HG02973 (cell line): ENCODE data around the gene TXNDC17.
"Not testable (repeated sequence)": the region's sequence is repeated elsewhere in the genome, so short reads cannot be mapped to it uniquely, and the experiment has no call there.

ENCODE experiments used
- ATAC-seq: cut with Tn5 transposase; IDR thresholded peaks from one replicate; pipeline ENCODE4 v1.9.1; 2021; ENCODE audit warnings: moderate library complexity; ENCODE audit not compliant: unreplicated experiment

Gene TXNDC17

DNA sequence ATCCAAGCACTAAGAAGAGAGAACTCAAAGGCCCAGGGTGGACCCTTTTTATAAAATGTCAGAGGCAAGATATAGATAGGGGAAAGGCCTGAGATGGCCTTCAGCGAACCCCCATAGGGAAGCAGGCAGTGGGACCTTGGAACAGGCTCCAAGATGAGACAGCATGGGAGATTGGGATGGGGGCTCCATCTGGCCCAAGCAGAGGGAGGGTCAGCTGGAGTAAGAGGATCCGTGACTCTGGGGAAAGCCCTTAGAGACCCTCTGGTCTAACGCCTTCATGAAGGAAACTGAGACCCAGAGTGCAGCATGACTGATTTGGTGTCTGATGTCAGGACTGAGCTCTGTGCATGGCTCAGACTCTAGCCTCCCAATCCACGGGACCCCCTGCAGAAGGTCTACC is 41.5 kb downstream of the TXNDC17 start:
- ATAC-seq: no peak

- ATAC-seq: no peak
Measured at GRCh38 chr17:6683081-6683684, 42.3 kb downstream of the TXNDC17 start.

DNA sequence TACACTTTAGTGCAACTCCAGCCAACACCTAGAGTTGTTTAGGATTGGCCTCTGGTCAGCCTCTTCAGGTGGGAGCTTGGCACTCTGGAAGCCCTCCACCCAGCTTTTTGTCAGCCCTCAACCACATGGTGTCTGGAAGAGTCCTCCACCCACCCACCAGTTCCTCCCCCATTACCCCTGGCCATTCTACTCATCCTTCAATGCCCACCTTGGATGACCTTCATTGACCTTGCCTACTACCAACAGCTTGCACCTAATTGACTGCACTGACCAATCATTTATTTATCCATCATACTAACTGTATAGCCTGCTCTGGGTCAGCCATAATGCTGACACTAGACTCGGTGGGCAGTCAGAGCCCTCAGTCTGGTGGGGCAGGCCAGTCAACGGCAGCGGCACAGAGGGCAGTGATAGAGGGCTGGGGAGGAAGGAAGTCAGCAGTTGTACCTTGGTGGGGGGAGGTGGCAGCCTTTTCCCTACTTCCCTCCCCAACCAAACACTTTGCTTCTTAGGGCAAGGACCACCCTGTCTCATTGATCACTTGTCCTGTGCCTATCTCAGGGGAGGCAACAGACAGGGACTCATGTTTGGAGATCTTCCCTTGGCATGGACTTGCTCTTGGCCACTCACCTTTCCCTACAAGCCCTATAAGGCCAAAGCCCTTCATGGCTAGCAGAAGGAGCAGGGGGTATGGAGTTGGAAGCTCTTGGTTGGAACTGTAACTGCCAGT is 43.0 kb downstream of the TXNDC17 start:
- ATAC-seq: no peak

DNA sequence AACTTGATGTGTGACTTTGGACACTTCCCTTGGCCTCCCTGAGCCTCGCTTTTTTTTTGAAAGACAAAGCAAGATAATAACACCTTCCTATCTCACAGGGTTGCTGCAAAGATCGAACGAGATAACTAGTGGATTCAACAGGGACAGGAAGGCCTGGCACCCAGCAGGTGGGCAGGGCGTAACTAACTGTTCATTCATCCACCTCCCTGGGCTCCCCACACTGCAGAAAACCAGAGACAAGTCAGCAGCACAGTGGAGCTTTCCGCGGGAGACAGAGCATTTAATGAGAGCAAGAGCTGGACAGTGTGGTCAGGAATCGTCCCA is 43.6 kb downstream of the TXNDC17 start:
- no peak for ATAC-seq

GRCh38 chr17:6684881-6685767 is 44.3 kb downstream of the TXNDC17 start:
- ATAC-seq: no peak

- ATAC-seq: no peak
Measured at GRCh38 chr17:6686026-6686425, 45.2 kb downstream of the TXNDC17 start.

DNA sequence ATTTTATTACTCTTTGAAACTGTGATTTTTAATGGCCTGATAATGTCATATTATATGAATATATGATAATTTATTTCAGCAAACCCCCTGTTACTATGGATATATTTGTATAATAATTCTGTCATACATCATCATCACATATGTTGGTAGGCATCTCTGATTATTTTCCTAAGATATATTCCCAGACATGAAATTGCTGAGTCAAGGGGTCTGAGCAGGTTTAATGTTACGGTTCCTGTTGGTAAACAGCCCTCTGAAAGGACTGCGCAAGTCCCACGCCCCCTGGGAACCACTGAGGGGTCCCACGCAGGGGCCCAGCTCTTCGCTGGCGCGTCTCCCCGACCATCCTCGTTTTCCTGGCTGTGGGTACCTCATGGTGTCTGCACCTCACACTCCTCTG is 48.1 kb downstream of the TXNDC17 start:
- ATAC-seq: no peak

DNA sequence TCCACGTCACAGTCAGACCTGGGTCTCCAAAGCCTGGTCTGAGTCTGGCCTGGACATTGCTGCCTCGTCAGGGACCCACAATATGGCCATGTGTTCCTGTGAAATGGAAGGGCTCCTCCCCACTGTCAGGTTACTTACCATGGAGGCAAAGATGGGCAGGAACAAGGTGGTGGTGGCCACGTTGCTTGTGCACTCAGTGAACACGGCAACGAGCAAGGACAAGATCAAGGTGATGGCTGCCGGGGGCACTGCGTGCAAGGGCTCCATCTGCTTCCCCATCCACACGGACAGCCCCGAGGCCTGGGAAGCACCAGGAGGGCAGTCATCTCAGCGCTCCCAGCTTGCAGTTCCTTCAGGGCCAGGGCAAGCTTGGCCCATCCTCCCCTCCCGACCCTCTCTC is 49.8 kb downstream of the TXNDC17 start:
- no peak for ATAC-seq

- no peak for ATAC-seq
Measured at GRCh38 chr17:6691546-6691945, 50.7 kb downstream of the TXNDC17 start.

DNA sequence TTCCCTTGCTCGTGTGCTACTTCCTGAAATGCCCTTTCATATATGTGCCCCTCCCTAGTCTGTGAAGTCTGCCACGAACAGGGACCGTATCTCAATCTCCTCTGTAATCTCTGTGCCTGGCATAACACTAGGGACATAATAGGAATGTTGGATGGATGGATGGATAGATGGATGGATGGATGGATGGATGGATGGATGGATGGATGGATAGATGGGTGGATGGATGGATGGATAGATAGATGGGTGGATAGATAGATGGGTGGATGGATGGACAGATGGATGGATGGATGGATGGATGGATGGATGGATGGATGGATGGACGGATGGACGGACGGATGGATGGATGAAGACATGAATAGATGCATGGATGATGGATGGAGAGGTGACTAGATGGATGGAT is 51.1 kb downstream of the TXNDC17 start:
- ATAC-seq: not testable (repeated sequence)
